ENCODE measurements around the gene ZCCHC24. TPM values are rescaled to one million over a fixed set of nuclear protein-coding genes. Genes with fewer than 3 reads are reported as not detected.
"Not testable (repeated sequence)": the region's sequence is repeated elsewhere in the genome, so short reads cannot be mapped to it uniquely, and the experiment has no call there.

Gene ZCCHC24
- total RNA-seq, 2 experiments from 2014 or later: 2.4 to 3.1 TPM

- DNase-seq (no peak), ATAC-seq (no peak)
- peaks cover 18% of the 10 kb centered on the region for H3K4me1 Mint-ChIP-seq
- no peak overlapping the region for H3K4me3 Mint-ChIP-seq
- CTCF ChIA-PET: interaction anchor here (1.3 kb wide), 1 partner anchor 74 kb away, joined by 4 read pairs; no protein-coding TSS in a partner anchor
- H3K27me3 Mint-ChIP-seq: peaks cover 27% of the 10 kb centered on the region
- no peak overlapping the region for H3K27ac Mint-ChIP-seq
- H3K36me3 Mint-ChIP-seq: no peaks in the 10 kb centered on the region
- no peaks in the 10 kb centered on the region for H3K9me3 Mint-ChIP-seq (ENCODE audit: low read depth)
Observed at GRCh38 chr10:79448732-79449049, 3.3 kb upstream of the ZCCHC24 start.

GRCh38 chr10:79447911-79448731 is 2.7 kb upstream of the ZCCHC24 start:
- Mint-ChIP-seq H3K27me3 (peaks cover 30% of the 10 kb centered on the region), H3K27ac (no peak overlapping the region), H3K4me3 (no peak overlapping the region), H3K36me3 (no peaks in the 10 kb centered on the region), H3K4me1 (peaks cover 23% of the 10 kb centered on the region), H3K9me3 (ENCODE audit: low read depth) (no peaks in the 10 kb centered on the region)
- ATAC-seq (no peak), DNase-seq (no peak)
- CTCF ChIA-PET: no interaction called here

GRCh38 chr10:79447249-79447648 is 1.8 kb upstream of the ZCCHC24 start:
- H3K9me3 Mint-ChIP-seq (ENCODE audit: low read depth); H3K27ac Mint-ChIP-seq; H3K4me3 Mint-ChIP-seq; CTCF ChIA-PET; ATAC-seq; DNase-seq; H3K36me3 Mint-ChIP-seq: not testable (repeated sequence)
- Mint-ChIP-seq H3K27me3 (peaks cover 36% of the 10 kb centered on the region), H3K4me1 (peaks cover 25% of the 10 kb centered on the region)

- no peaks in the 10 kb centered on the region for H3K9me3 Mint-ChIP-seq (ENCODE audit: low read depth)
- DNase-seq (no peak), ATAC-seq (no peak)
- H3K4me3 Mint-ChIP-seq: no peak overlapping the region
- H3K27ac Mint-ChIP-seq: no peak overlapping the region
- CTCF ChIA-PET: no interaction called here
- H3K4me1 Mint-ChIP-seq: peaks cover 25% of the 10 kb centered on the region
- H3K27me3 Mint-ChIP-seq: peaks cover 36% of the 10 kb centered on the region
- H3K36me3 Mint-ChIP-seq: no peaks in the 10 kb centered on the region
Observed at GRCh38 chr10:79446758-79447084, 1.3 kb upstream of the ZCCHC24 start.

GRCh38 chr10:79445977-79446757 is 743 bp upstream of the ZCCHC24 start:
- Mint-ChIP-seq H3K4me3 (peak overlapping the region; percentile 68), H3K27me3 (peaks cover 39% of the 10 kb centered on the region), H3K4me1 (peaks cover 25% of the 10 kb centered on the region), H3K9me3 (ENCODE audit: low read depth) (no peaks in the 10 kb centered on the region), H3K27ac (peak overlapping the region; percentile 52), H3K36me3 (no peaks in the 10 kb centered on the region)
- CTCF ChIA-PET: interaction anchor here (0.8 to 1.0 kb wide), 2 partner anchors 12 to 72 kb away, joined by 3 to 4 read pairs; no protein-coding TSS in a partner anchor
- peak; percentile 2 for ATAC-seq
- peak; percentile 48 for DNase-seq

- ATAC-seq: peak; percentile 34
- H3K4me1 Mint-ChIP-seq: peaks cover 25% of the 10 kb centered on the region
- peaks cover 48% of the 10 kb centered on the region for H3K27me3 Mint-ChIP-seq
- H3K4me3 Mint-ChIP-seq: peak overlapping the region; percentile 78
- CTCF ChIA-PET: interaction anchor here (0.8 to 1.2 kb wide), 7 partner anchors 9 to 86 kb away, joined by 3 to 7 read pairs (median 3); no protein-coding TSS in a partner anchor
- DNase-seq: peak; percentile 73
- H3K36me3 Mint-ChIP-seq: no peaks in the 10 kb centered on the region
- H3K9me3 Mint-ChIP-seq (ENCODE audit: low read depth): no peaks in the 10 kb centered on the region
- peak overlapping the region; percentile 53 for H3K27ac Mint-ChIP-seq
Observed at GRCh38 chr10:79444199-79445119, 965 bp downstream of the ZCCHC24 start.

- Mint-ChIP-seq H3K36me3 (no peaks in the 10 kb centered on the region), H3K4me3 (peak overlapping the region; percentile 78), H3K27me3 (peaks cover 50% of the 10 kb centered on the region), H3K9me3 (ENCODE audit: low read depth) (no peaks in the 10 kb centered on the region), H3K27ac (no peak overlapping the region), H3K4me1 (peaks cover 25% of the 10 kb centered on the region)
- CTCF ChIA-PET: no interaction called here
- no peak for ATAC-seq
- DNase-seq: no peak
Observed at GRCh38 chr10:79443338-79444198, 1.9 kb downstream of the ZCCHC24 start.

- no peaks in the 10 kb centered on the region for H3K9me3 Mint-ChIP-seq (ENCODE audit: low read depth)
- ATAC-seq (no peak), DNase-seq (no peak)
- no peak overlapping the region for H3K4me3 Mint-ChIP-seq
- peaks cover 41% of the 10 kb centered on the region for H3K27me3 Mint-ChIP-seq
- no peak overlapping the region for H3K27ac Mint-ChIP-seq
- H3K4me1 Mint-ChIP-seq: peaks cover 25% of the 10 kb centered on the region
- CTCF ChIA-PET: interaction anchor here (1.1 kb wide), 1 partner anchor 12 kb away, joined by 3 read pairs; no protein-coding TSS in a partner anchor
- H3K36me3 Mint-ChIP-seq: no peaks in the 10 kb centered on the region
Observed at GRCh38 chr10:79442171-79443040, 3.0 kb downstream of the ZCCHC24 start.

GRCh38 chr10:79441433-79441832 is 4.0 kb downstream of the ZCCHC24 start:
- CTCF ChIA-PET: interaction anchor here (1.1 kb wide), 1 partner anchor 11 kb away, joined by 3 read pairs; no protein-coding TSS in a partner anchor
- Mint-ChIP-seq H3K36me3 (no peaks in the 10 kb centered on the region), H3K4me1 (peaks cover 20% of the 10 kb centered on the region)

GRCh38 chr10:79440281-79440680 is 5.1 kb downstream of the ZCCHC24 start:
- Mint-ChIP-seq H3K4me3 (no peak overlapping the region), H3K27ac (no peak overlapping the region), H3K36me3 (no peaks in the 10 kb centered on the region), H3K27me3 (peaks cover 29% of the 10 kb centered on the region), H3K9me3 (ENCODE audit: low read depth) (no peaks in the 10 kb centered on the region), H3K4me1 (peaks cover 15% of the 10 kb centered on the region)
- CTCF ChIA-PET: no interaction called here
- DNase-seq: no peak
- no peak for ATAC-seq

More at GRCh38 chr10:79441433-79441832, 4.0 kb downstream of the ZCCHC24 start:
- peaks cover 33% of the 10 kb centered on the region for H3K27me3 Mint-ChIP-seq
- no peak overlapping the region for H3K27ac Mint-ChIP-seq
- no peak for ATAC-seq
- DNase-seq: no peak
- no peak overlapping the region for H3K4me3 Mint-ChIP-seq
- no peaks in the 10 kb centered on the region for H3K9me3 Mint-ChIP-seq (ENCODE audit: low read depth)

GRCh38 chr10:79438699-79439085 is 6.7 kb downstream of the ZCCHC24 start:
- CTCF ChIA-PET: interaction anchor here (0.8 kb wide), 1 partner anchor 64 kb away, joined by 3 read pairs; no protein-coding TSS in a partner anchor
- peaks cover 29% of the 10 kb centered on the region for H3K27me3 Mint-ChIP-seq

More at GRCh38 chr10:79438699-79439085, 6.7 kb downstream of the ZCCHC24 start:
- H3K4me1 Mint-ChIP-seq: peaks cover 19% of the 10 kb centered on the region
- DNase-seq (no peak), ATAC-seq (no peak)
- no peak overlapping the region for H3K4me3 Mint-ChIP-seq
- no peak overlapping the region for H3K27ac Mint-ChIP-seq
- H3K9me3 Mint-ChIP-seq (ENCODE audit: low read depth): no peaks in the 10 kb centered on the region
- H3K36me3 Mint-ChIP-seq: no peaks in the 10 kb centered on the region

All from activated CD8-positive, alpha-beta memory T cell treated with anti-CD3 and anti-CD28 coated beads, Interleukin-2, amount 10 ng/mL, durations not matched to agents 7 days and 5 days (primary cell).